DMS 273 (cell line): Measurements from ENCODE around the gene VWA7.
A peak's percentile ranks its signal among the peaks of the same experiment; 100 is the strongest.

ENCODE experiments used
- DNase-seq: peaks from one replicate; lab custom pipeline; 2025; ENCODE audit not compliant: unreplicated experiment; lab: John Stamatoyannopoulos, UW

The VWA7 gene

DNA sequence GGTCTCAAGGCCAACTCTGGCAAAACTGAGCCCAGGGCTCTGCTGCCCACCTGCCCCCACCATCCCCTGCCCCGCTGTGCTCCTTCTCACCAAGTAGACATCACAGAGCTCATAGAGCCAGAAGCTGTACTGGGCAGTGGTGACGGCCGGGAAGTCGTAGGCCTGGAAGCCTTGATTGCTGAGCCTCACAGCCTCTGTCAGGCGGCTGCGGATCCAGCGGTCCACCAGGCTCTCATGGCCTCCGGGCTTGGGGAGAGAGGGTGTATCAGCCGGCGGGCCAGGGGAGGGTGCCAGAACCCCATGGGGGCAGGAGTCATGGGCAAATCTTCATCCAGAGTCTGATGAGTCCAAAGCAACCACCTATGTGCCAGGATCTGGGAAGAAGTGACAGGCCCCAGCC is 2.8 kb upstream of the VWA7 start:
- DNase-seq = no peak

DNA sequence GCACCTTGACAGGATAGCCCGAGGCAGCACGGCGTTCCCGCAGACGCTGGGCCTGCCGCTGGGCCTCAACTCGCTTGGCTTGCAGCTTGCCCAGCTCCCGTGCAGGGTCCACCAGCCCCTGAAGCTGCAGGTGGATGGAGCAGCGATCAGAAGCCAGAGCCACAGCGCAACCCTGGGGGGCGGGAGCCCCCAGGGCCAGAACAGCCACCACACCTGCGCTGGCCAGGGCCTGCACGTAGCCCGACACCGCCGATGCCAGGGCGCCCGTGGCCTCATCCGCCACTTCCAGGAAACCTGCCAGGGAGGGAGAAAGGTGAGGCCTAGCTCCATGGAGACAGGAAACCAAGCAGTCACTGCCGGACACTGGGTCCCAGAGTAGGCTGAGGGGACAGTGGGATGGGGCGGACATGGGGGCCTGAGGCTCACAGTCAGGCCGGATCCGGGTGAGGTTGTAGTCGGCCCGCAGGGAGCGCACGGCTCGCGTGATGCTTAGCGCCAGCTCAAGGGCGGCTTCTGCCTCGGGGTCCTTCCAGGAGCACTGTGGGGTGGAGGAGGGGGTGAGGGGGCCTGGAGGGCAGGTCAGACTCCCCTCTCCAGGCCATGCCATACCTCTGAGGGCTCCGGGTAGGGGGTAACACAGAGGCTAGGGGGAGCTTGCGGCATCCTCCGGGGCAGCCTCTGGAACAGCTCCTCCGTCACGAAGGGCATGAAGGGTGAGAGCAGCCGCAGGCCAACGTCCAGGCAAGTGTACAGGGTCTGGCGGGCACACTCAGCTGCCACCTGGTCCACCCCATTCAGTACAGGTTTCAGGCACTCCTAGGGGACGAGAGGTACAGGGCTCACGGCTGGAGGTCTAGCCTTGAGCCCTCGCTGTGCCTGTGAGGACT is 2.1 kb upstream of the VWA7 start:
- DNase-seq = no peak

DNA sequence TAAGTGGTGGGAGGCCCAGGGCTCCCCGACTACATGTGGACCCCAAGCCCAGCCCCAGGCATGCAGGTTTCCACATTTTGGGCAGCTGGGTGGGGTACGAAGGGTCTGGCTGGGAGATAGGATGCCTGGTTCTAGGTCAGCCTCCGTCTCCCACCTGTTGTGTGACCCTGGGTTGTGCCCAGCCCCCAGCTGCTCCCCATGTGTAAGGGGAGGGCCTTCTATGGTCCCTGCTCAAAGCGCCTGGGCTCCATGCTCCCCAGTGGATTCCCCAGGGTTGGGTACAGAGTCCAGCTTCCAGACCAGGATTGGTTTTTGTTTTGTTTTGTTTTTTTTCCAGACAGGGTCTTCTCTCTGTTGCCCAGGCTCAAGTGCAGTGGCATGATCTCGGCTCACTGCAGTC is 1.1 kb upstream of the VWA7 start:
- no peak for DNase-seq

DNA sequence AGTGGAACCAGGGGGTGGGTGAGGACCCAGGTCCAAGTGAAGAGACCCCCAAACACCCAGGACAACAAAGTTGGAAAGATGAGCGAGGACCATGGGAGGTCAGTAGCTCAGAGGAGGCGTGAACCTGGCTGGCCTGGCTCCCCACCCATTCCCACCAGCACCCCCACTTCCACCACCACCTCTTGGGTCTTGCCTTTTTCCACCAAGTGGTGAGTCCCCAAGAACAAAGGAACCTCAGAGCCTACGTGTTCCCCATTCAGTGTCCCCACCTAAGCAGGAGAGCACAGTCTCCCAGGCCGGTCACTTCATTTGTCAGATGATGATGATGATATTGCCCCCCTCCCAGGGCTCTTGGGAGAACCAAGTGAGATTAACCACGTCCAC is 531 bp upstream of the VWA7 start:
- DNase-seq = no peak

DNA sequence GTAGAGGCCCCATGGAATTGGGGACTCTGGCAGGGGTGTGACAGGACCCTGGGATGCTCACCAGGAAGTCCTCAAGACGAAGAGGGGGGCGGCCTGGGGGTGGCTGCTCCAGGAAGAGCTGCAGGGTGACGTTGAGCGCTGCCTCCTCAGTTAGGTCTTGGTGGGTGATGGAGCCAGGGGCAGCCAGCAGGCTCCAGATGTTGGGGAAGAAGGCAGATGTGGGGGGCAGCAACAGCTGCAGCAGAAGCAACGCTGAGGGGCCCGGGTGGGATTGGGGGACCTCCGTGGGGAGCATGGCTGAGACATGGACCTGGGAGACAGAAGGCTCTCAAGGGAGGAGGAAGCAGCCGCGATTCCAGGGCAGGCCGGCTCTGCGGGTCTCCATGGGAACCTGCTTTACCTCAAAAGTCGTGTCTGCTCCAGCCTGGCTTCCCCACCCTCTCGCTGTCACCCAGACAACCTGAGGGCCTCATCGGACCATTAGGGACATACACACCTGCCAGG is 591 bp downstream of the VWA7 start:
- peak; percentile 71 for DNase-seq

DNA sequence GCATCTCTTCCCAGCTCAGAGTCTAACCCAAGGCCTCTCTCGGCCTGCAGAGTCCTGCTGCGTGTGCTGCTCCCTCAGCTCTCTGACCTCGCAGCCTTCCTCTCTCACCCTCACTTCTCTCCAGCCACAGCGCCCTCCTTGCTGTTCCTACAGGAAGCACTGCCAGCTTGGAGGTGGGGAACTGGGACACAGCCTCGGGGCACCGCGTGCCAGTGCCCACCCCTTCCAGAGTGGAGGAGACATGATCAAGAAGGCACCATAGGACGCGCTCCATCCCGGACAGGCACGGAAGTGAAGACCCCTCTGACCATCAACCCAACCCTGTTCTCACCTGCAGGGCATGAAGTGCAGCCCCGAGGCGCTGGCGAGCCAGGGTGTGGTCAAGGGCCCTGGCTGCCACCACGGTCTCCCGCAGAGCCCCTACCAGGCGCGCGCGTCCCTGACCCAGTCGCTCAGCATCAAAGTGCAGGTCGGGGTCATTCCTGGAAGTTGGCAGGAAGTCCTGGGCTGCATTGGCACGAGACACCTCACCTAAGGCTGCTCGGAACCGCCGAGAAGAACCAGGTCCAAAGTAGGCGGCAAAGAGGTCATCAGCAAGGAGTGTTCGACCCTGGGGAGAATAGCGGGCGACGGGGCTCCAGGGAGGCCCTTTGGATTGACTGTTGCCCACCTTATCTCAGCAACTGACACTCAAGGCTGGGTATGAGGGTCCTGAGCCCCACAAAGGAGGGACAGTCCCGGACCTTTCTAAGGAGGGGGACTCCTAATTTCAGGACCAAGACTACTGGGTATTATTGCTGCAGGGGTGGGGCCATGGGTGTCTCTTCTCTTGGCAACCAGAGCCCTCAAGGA is 1.3 kb downstream of the VWA7 start:
- DNase-seq = no peak

DNA sequence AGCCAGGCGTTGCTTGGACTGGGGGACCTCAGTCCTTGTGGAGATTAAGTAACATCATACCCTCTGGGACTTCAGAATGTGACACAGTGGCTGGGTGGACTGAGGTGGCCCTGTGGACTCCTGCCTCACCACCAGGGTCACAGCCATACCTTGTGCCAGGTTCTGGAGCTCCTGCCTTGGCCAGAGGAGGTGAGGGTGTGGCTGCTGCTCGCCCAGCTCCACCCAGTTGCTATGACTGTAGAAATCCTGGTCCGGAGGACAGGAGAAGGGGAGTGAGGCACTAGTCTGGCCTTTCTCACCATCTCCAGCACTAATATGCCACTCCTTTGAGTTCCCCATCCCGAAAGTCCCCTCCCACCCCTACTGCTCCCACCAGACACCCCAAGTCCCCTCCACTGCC is 1.9 kb downstream of the VWA7 start:
- DNase-seq = no peak

GRCh38 chr6:31771992-31772358 is 5.2 kb downstream of the VWA7 start:
- peak; percentile 30 for DNase-seq

DNA sequence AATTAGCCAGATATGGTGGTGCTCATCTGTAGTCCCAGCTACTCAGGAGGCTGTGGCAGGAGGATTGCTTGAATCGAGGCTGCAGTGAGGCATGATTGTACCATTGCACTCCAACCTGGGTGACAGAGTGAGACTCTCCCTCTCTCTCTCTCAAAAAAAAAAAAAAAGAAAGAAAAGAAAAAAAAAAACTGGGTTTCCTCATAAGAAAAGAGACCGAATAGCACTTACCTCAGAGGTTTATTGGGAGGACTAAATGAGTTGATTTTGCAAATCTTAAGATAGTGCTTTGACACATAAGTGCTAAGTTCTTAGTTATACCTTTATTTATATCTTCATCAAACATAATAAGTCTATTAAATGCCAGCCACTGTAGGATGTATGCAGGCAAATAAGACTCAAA is 6.3 kb downstream of the VWA7 start:
- no peak for DNase-seq

- peak; percentile 75 for DNase-seq
These were observed 7.3 kb downstream of the VWA7 start for GRCh38 chr6:31769684-31770371.

- no peak for DNase-seq
These were observed 8.5 kb downstream of the VWA7 start for GRCh38 chr6:31768363-31769257.

DNA sequence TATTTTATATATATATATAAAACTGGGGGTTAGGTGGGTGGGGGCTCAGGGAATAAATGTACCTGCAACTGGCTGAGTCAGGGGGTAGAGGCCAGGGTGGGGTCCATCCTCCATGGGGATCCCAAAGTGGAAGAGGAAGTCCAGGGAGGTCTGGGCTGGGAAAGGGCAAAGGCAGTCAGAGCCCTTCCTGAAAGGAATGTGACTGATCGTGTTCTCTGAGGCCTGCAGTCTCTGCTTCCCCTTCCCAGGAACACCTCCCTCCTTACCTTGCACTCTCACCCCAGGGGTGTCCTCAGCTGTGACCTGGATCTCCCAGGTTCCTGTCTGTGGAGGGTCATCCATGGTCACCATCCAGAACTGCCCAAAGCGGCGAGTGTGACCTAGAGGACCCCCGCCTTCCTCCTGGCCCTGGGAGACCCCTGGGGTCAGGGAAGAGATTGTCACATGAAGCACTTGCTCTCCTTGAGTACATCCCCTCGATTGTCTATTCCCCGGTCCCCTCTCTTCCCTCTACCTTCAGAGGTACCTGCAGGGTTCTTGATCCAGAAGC is 10.0 kb downstream of the VWA7 start:
- no peak for DNase-seq

DNA sequence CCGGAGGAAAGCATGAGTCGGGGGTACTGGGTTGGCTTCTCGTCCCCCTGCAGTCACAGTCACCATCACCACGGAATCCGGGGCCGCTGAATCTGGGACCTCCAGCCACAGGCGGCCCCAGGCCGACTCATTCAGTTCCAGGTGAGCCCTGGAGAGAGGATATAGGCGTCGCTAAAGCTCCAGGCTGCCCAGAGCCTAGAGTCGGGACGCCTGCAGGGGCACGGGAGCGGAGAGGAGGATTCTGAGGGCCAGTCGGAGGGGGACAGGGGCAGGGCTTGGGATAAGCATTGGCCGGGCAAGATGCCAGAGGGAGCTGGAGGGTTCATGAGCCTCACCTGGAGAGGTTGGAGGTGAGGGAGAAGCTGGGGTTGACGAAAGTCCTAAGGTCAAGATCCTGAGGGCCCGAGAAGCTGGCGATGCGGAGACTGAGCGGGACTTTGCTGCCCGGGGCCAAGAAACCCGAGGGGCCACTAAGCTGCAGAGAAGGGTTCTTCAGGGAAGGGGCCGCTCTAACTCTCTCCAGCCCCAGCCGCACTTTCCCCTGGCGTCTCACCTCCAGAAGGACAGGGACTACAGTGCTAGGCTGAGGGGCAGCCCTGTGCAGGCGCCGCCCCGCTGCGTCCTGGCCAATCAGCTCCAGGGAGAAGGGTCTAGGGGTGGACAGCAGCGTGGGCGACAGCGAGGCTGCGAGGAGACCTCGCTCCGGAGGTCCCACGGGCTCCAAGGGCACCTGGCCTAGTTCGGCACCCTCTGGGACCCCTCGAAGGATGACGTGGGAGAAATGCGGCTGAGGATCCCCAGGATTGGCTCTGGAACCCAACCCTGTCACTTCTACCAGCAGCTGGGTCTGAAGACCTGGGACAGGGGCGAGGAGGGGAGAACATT is 11.0 kb downstream of the VWA7 start:
- DNase-seq = no peak

DNA sequence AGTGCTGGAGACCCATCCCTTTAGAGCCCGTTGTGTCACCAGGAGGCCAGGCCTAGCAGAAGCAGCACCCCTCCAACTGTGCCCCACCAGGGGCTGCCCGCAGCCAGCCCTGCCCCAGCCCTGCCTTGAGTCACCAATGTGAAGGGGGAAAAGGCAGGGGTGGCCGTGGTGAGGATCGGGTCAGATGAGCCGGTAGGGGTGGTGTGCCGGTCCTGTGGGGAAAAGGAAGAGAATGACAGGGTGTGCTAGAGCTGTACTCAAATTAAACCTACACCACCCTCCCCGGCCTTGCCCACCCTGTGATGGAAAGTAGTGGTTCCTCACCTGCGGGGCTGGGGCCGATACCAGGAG is 11.6 kb downstream of the VWA7 start:
- no peak for DNase-seq

DNA sequence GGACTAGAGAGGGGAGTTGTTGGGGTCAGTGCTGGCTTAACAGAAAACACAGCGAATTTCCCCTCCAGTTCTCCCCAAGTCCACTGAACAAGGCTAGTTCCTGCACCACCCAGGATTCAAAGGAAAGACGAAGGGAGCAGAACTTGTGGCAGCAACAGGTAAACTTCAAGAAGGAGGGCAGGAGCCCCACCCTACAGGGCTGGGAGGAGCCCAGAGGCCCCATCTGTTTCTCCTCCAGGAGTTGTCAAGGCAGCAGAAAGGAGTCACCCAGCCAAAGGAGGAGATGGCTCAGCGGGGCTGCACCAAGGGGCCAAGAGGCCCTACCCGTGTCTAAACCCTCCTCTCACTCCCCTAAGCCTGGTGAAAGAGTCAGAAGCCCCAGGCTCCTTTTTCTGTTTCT is 12.9 kb downstream of the VWA7 start:
- DNase-seq = no peak

- peak; percentile 38 for DNase-seq
These were observed 13.5 kb downstream of the VWA7 start for GRCh38 chr6:31763619-31763940.

DNA sequence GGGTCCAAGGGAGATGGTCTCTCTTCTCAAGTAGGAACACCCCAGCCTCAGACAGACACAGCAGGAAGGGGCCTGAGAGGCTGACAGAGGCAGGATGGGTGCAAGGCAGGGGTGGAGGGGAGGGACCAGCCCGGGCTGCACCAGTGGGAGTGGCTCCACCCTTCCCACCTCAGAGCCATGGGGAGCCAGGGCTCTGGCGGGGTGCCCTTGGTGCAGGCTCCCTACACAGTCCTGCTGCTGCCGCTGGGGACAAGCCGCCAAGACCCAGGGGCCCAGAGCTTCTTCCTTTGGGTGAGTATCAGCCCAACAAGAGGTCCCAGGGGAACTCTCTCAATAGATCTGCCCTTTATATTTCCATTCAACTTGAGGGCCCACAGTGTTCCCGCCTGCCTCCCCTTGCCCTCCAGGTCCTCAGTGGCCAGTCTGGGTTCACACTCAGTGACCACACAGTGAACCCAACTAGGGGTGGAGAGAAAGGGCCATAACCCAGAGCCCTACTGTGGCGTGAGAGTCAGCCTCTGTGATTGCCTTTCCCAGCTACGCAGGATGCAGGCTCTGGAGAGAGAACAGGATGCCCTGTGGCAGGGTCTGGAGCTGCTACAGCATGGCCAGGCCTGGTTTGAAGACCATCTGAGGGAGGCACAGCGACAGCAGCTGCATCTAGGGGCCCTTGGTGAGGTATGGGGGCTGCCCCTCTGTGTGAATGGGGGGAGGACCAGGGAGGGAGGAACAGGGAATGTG is 14.1 kb downstream of the VWA7 start:
- DNase-seq = no peak

- no peak for DNase-seq
These were observed 14.8 kb downstream of the VWA7 start, which contains the start of gene SAPCD1 for GRCh38 chr6:31762356-31762755. SAPCD1 (plus strand) TSS chr6:31762656; CDS start chr6:31763055, 399 bp downstream.

- no peak for DNase-seq
These were observed 15.8 kb downstream of the VWA7 start for GRCh38 chr6:31761343-31761742.
